GM12865 (cell line): ENCODE measurements around the gene RASGRF2.

Experiments used
- DNase-seq: peaks from one replicate; pipeline ENCODE4 v3.0.0; 2010; ENCODE audit warnings: low read depth
- H3K4me3 ChIP-seq: 2 replicates; pipeline ENCODE4 v1.5.1; 2011; ENCODE audit warnings: mild to moderate bottlenecking, low read depth, low read length, control low read depth
- CTCF ChIP-seq: IDR thresholded peaks from 2 replicates; pipeline ENCODE4 v1.5.1; 2011; ENCODE audit warnings: low read length, control low read depth, low read depth, inconsistent platforms; ENCODE audit not compliant: insufficient read depth; ENCODE audit errors: missing control alignments

The RASGRF2 gene

GRCh38 chr5:80989883-80990282 lies 29.7 kb downstream of the RASGRF2 start:
- H3K4me3 ChIP-seq = no peak overlapping the region
- TF ChIP-seq CTCF = no peak
- no peak for DNase-seq

- DNase-seq = no peak
- no peak for TF ChIP-seq CTCF
Measured at GRCh38 chr5:80990527-80990926, 30.4 kb downstream of the RASGRF2 start.

GRCh38 chr5:80990971-80991370 lies 30.8 kb downstream of the RASGRF2 start:
- no peak overlapping the region for H3K4me3 ChIP-seq
- TF ChIP-seq CTCF = no peak
- DNase-seq = no peak

More at GRCh38 chr5:80990527-80990926, 30.4 kb downstream of the RASGRF2 start:
- H3K4me3 ChIP-seq = no peak overlapping the region

- no peak for DNase-seq
- H3K4me3 ChIP-seq = no peak overlapping the region
- no peak for TF ChIP-seq CTCF
Measured at GRCh38 chr5:80995908-80996307, 35.7 kb downstream of the RASGRF2 start.

GRCh38 chr5:80998590-80998979 lies 38.4 kb downstream of the RASGRF2 start:
- no peak overlapping the region for H3K4me3 ChIP-seq
- no peak for TF ChIP-seq CTCF
- DNase-seq = no peak

GRCh38 chr5:81003811-81004386 lies 43.7 kb downstream of the RASGRF2 start:
- DNase-seq = no peak
- no peak overlapping the region for H3K4me3 ChIP-seq
- no peak for TF ChIP-seq CTCF

GRCh38 chr5:81005708-81006107 lies 45.5 kb downstream of the RASGRF2 start:
- no peak for TF ChIP-seq CTCF
- no peak for DNase-seq
- H3K4me3 ChIP-seq = no peak overlapping the region
